HG03457 (cell line): ENCODE measurements around the gene EIF2B2.
"Not testable (repeated sequence)": the region's sequence is repeated elsewhere in the genome, so short reads cannot be mapped to it uniquely, and the experiment has no call there.

Source experiments
- ATAC-seq: cut with Tn5 transposase; IDR thresholded peaks from one replicate; pipeline ENCODE4 v1.9.1; 2021; ENCODE audit warnings: moderate number of reproducible peaks; ENCODE audit not compliant: unreplicated experiment

Gene EIF2B2

DNA sequence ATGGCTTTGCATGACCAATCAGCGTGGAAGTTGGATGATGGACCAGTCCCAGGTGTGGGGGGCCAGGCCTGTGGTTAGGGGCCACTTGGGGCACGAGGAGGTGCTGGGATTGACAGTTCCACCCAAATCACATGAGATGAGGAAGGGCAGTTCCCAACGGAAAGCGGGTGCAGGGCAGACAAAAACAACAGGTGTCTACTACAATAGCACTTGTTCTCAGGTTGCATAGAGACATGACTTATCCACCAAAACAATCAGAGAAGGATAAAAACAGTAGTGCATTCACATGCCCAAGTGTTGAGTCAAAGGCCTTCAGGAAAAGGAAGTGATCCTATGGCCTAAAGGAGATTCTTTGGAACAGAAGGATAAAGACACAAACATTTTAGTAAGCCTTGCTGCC lies 14.6 kb upstream of the EIF2B2 start:
- no peak for ATAC-seq

DNA sequence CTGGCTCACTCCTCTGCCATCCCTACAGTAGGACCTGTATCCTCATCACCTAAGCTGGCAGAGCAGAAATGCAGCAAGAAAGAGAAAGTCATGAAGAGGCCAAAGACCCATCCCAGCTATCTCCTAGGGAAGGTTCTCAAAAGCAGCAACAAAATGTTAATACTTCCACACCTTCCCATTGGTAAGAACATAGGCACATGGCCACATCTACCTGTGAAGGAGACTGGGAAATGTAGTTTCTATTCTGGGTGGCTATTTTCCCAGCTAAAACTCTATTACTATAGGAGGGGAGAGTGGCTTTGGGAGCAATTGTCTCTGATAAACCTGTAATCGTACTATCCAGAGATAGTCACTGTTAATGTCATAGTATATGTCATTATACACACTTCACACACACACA lies 13.7 kb upstream of the EIF2B2 start:
- ATAC-seq = no peak

GRCh38 chr14:74994182-74994581 lies 8.5 kb upstream of the EIF2B2 start:
- ATAC-seq = not testable (repeated sequence)

DNA sequence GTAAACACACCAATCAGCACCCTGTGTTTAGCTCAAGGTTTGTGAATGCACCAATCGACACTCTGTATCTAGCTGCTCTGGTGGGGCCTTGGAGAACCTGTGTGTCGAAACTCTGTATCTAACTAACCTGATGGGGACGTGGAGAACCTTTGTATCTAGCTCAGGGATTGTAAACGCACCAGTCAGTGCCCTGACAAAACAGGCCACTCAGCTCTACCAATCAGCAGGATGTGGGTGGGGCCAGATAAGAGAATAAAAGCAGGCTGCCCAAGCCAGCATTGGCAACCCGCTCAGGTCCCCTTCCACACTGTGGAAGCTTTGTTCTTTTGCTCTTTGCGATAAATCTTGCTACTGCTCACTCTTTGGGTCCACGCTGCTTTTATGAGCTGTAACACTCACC lies 6.9 kb upstream of the EIF2B2 start:
- ATAC-seq = not testable (repeated sequence)

DNA sequence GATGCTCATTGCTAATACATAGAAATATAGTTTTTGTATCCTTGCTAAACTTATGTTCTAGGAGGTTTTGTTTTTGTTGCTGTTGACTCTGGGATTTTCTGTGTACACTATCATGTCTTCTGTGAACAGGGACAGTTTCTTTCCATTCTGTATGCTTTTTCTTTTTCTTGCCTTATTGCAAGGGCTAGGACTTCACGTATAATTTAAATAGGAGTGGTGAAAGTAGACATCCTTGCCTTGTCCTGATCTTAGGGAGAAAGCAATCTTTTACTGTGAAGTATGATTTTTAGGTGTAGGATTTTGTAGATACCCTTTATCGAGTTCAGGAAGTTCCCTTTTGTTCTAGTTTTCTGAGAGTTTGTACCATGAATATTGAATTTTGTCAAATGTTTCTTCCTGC lies 1.5 kb upstream of the EIF2B2 start:
- ATAC-seq = no peak

- no peak for ATAC-seq
These were observed 822 bp upstream of the EIF2B2 start for GRCh38 chr14:75001899-75002298.

DNA sequence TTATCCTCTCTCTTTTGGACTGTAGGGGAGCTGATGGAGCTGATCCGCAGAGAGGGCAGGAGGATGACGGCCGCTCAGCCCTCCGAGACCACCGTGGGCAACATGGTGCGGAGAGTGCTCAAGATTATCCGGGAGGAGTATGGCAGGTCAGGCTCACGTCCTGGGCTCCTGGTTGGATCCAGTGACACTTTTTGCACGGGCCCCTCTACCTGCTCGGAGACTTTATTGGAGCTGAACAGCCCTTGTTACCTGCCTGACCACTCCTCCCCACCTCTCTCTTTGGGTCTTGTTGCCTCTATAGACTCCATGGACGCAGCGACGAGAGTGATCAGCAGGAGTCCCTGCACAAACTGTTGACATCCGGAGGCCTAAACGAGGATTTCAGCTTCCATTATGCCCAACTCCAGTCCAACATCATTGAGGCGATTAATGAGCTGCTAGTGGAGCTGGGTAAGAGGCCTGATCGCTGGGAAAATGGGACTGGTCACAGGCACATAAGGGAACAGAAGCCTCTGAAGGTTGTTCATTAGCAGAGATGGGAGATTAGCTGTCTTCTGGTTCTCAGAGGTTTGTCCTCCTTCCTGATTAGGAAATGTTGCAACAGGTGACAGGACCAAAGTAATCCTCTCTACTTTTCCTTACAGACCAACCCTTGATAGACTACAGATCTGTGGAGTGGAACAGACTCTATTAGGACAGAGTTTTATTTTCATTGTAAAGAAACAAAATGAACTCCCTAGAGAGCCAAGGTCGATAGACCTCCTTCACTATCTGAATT lies 718 bp downstream of the EIF2B2 start:
- no peak for ATAC-seq

GRCh38 chr14:75005357-75005756 lies 2.6 kb downstream of the EIF2B2 start:
- ATAC-seq = no peak

- ATAC-seq = no peak
These were observed 6.5 kb downstream of the EIF2B2 start for GRCh38 chr14:75009176-75009575.

DNA sequence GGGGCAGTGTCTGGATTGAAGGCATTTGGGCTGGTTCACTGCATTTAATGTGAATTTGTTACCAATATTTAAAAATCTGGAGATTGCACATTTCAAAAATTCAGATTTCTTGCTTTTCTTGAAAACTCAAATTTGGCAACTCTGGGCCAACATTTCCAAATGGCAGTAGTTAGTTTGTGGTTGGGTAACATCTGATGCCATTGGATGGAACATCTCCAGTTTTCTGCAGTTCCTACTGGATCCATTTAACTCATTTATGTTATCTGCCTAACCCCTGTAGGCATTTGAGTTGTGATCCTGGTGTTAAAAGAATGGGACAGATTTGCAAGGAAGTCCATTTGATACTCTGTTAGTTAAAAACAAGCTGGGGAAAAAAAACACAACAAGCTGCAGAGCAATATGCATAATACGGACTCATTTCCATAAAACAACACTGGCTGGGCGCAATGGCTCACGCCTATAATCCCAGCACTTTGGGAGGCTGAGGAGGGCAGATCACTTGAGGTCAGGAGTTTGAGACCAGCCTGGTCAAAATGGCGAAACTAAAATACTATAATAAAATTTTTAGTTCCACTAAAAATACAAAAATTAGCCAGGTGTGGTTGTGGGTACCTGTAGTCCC lies 7.9 kb downstream of the EIF2B2 start:
- no peak for ATAC-seq

DNA sequence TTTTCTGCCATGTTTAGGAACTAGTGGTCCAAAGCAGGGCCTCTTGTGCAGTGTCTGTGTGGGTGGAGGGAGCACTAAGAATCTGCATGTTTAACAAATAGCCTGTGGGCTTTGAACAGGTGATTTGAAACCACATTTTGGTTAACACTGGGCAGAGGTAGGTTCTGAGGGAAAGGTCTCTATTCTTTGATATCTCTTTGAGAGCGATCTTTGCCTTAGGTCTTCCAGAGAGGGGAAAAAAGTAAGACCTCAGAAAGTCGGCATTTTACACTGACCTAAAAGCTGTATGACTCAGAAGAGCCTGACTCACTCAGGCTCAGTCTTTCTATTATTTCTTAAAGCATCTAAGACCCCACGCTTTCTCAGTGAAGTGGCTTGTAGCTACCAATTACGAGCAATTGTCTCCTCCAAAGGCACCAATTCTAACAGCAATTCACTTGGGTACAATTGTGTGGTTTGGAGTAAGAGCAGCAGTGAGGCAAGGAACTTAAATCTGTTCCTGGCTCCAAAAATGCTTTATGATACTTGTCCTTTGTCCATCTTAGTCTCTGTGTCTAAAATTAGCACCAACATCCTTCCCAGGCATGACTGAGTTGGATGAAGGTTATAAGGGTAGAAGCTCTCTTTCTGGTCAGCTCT lies 8.8 kb downstream of the EIF2B2 start:
- ATAC-seq = no peak

DNA sequence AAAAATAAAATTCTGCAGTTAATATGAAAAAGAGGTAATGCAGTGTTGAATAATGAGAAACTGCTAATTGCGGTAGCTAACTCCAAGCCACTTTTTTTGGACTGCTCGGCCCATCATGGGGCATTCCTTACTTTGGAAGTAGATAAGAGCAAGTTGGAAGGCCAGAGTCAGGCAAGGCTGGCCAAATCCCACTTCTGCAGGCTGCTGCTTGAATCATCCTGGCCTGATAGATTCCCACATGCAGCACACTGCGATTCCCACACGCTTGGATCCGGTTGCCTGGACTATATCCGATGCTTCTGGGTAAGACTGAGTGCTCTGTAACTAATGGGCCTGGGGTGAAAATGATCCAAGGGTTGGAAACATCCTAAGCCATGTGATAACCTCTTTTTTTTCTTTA lies 10.6 kb downstream of the EIF2B2 start:
- ATAC-seq = no peak

DNA sequence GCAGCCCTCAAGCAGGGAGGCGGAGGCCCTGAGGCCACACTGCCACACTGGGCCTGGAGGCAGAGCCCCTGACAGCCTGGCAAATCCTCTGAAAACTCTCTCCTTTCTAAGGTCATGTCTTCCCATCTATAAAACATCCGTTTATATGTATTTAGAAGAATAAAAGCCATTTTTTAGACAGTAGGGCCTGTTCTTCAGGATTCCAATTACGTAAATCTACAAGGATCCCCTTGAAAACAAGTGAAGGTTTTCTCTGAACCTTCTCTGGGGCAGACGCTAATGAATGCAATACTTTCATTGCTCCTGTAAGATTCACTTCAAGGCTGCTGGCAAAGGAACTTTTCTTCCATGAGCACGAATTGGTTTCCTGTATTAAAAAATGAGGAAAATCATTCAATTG lies 12.8 kb downstream of the EIF2B2 start:
- no peak for ATAC-seq

DNA sequence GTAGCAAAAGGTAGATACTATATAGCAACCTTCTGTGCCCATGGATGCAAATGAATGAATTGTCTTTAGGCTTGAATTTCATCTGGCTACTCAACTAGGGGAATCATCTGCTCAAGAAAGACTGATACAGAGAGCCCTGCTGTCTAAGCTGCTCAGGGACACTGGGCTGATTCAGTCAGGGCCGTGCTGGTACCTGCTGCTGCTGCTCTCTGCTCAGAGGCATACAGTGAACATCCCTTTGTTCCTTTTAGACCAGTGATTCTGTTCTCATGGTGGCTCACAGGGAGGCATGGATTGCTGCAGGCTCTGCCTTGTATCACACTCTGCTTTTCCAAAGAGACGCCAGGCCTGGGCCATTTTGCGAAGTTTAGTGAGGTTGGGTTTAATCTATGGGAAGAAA lies 14.1 kb downstream of the EIF2B2 start:
- ATAC-seq = no peak

DNA sequence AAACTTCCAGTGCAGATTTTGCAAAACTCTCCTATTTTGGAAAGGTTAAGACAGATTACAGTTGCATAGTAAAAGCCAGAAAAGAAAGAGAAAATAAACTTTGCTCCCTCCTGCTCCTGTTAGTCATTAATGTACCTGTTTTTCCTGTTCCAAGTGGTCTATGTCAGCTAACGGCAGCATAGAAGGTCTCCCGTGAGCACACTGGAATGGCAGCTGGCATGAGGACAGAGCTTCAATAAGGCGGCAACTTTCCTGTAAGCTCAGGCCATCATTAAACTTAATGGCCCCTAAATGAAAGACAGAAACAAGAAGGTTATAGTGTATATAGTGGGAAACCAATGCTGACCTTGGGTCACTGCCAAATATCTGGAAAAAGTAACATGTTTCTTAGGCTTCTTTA lies 16.0 kb downstream of the EIF2B2 start:
- no peak for ATAC-seq

GRCh38 chr14:75022655-75023054 lies 19.9 kb downstream of the EIF2B2 start:
- ATAC-seq = no peak

- no peak for ATAC-seq
These were observed 20.4 kb downstream of the EIF2B2 start for GRCh38 chr14:75023108-75023507.

- ATAC-seq = no peak
These were observed 22.4 kb downstream of the EIF2B2 start for GRCh38 chr14:75025082-75025481.

- no peak for ATAC-seq
These were observed 23.2 kb downstream of the EIF2B2 start for GRCh38 chr14:75025876-75026275.

DNA sequence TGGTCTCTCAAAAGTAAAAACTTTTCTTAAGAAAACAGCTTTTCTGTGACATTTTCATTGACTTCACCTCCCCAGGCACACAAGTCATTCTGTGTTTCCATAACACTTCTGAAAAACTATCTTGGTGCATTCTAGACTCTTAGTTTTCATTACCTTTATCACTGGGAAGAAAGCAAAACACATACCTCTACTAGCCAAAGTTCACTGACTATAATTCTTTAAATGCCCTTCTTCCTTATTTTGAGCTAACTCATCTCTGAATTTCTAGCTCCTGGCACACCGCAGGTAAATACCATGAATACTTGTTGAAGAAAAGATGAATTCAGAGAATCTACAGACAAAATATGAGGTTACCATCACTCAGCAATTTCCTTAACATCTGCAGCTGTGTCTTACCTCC lies 27.4 kb downstream of the EIF2B2 start:
- no peak for ATAC-seq

- no peak for ATAC-seq
These were observed 30.2 kb downstream of the EIF2B2 start for GRCh38 chr14:75032939-75033338.

DNA sequence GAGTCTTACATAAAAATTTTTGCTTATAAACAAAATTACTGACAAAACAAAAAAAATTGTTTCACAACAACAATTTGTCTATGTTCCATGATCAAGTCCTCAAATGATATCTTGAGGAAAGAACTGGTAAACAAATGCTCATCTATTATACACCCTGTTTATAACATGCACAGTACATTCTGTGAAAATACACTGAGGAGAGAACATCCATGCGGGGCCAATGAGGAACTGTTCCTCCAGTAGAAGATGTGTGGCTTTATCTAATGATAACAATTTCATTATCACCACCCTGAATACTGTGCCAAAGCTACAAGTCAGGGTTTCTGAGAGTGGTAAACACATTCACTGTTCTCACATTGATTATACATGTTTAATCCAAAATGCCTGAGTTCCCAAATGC lies 37.8 kb downstream of the EIF2B2 start:
- ATAC-seq = no peak
